Heart right ventricle (tissue), 16 donors: ENCODE data around the gene PDE4A. TPM values are rescaled to one million over a fixed set of nuclear protein-coding genes. Genes with fewer than 3 reads are reported as not detected.

Source experiments
- ATAC-seq, 8 donors: fragments of 200-7000 bp; cut with Tn5 transposase; one replicate each; pipeline ENCODE4 v1.9.1; 2020; ENCODE audit warnings: mild to moderate bottlenecking in 8 of 8, moderate library complexity in 8 of 8, moderate number of reproducible peaks in 1 of 8
- DNase-seq, 2 donors: peaks; one replicate each; pipeline ENCODE4 v3.0.0-alpha.2; 2020
- H3K27ac ChIP-seq, 10 donors: fragments of 200-600 bp; sonication (generic) in 2 of 10; one replicate each; pipeline versions ENCODE4 v1.5.0 to v1.8.0; 2020 to 2022; ENCODE audit warnings: mild to moderate bottlenecking in 3 of 10
- H3K27me3 ChIP-seq, 7 donors: fragments of 200-600 bp; one replicate each; pipeline ENCODE4 v1.8.0; 2021 to 2022; ENCODE audit warnings: mild to moderate bottlenecking in 2 of 7
- H3K36me3 ChIP-seq, 9 donors: fragments of 200-600 bp; sonication (generic) in 1 of 9; one replicate each; pipeline versions ENCODE4 v1.5.0 to v1.8.0; 2020 to 2022; ENCODE audit warnings: mild to moderate bottlenecking in 2 of 9
- H3K4me1 ChIP-seq, 9 donors: fragments of 200-600 bp; sonication (generic) in 1 of 9; one replicate each; pipeline versions ENCODE4 v1.5.0 to v1.8.0; 2020 to 2022; ENCODE audit warnings: mild to moderate bottlenecking in 4 of 9
- H3K4me3 ChIP-seq, 10 donors: fragments of 200-600 bp; sonication (generic) in 2 of 10; one replicate each; pipeline versions ENCODE4 v1.5.0 to v1.8.0; 2020 to 2022; ENCODE audit warnings: mild to moderate bottlenecking in 7 of 10, moderate library complexity in 2 of 10
- H3K9me3 ChIP-seq, 11 donors: fragments of 200-600 bp in 10 of 11; sonication (generic) in 2 of 11; one replicate each; pipeline versions ENCODE4 v1.5.0 to v1.8.0; 2013 to 2022; ENCODE audit warnings: mild to moderate bottlenecking in 2 of 11, control low read depth in 1 of 11, moderate library complexity in 1 of 11
- WGBS, 2 donors: extraction: QIAGEN DNeasy Blood & Tissue Kit; methylation state at CpG; one replicate each; pipeline ENCODE4 v1.1.7; 2013; ENCODE audit warnings: inconsistent platforms in 1 of 2; 5-methylcytosine and 5-hydroxymethylcytosine counted together
- intact Hi-C, 10 donors: fragments of 100-400 bp; cut with DNase I; formaldehyde crosslinking; loops; one replicate each; pipeline versions ENCODE4 v1.11.1 to v1.14.2; 2022
- polyA plus RNA-seq, 2 donors: library from polyadenylated mRNA; stranded (reverse); fragments of 200-250 nt; gene quantifications; one replicate each; pipeline ENCODE4 v1.2.3, GENCODE V29; 2013
- total RNA-seq, 10 donors: library from RNA; stranded (reverse); fragmentation: NEBNext Ultra II Directional in 3 of 10; extraction: Animal tissue kit (Norgen Biotek cat#: 25700) in 3 of 10; gene quantifications; one replicate each; pipeline versions ENCODE4 v1.2.1 to v1.2.4, GENCODE V29; 2021 to 2023
- TF ChIP-seq, protein P1 (sequence below), 9 donors: fragments of 200-600 bp; sonication (generic) in 2 of 9; IDR thresholded peaks; one replicate each; pipeline versions ENCODE4 v1.5.0 to v1.8.0; 2021 to 2022; ENCODE audit warnings: antibody characterized with exemption in 9 of 9, mild to moderate bottlenecking in 5 of 9, moderate library complexity in 1 of 9
- donor health status: Arrhythmogenic right ventricular cardiomyopathy.
- donor health status: ischemic (EF 13 %, LVEDD 7.1; RV severe dilation, severe dysfunction).
- donor health status: healthy with polysubstance abuse.
- donor health status: DM: no; HTN: yes; CAD: no.
- donor health status: DM: no; HTN: no; CAD: no.
- donor health status: ischemic (EF 25% LVEDD 6.9; RV normal size, moderate dysfunction).
- donor health status: ischemic (EF 25% LVEDD 5.7; RV mildly dilated, moderate dysfunction).
- donor health status: healthy.
- donor health status: DM: yes; HTN: yes; CAD: no.
- donor health status: Ischemic cardiomyopathy.
- donor health status: ischemic (EF 35%, LVEDD 5.7; RV mildly dilated, moderate dysfunction).
- donor health status: nonischemic (EF 11% LVEDD 7.7; RV severe dilation, severe dysfunction).
- donor health status: DM: yes; HTN: yes; CAD: no.
- donor health status: PGD.
- donor health status: ischemic (EF 29% LVEDD 5.4; RV normal size, mild dysfunction).
- donor health status: nonischemic (EF 23%, LVEDD 6.1; RV moderate dilation, normal function).

Gene PDE4A
- total and polyA plus RNA-seq, 12 donors: 3.5 to 50.7 (median 17.0) TPM

DNA sequence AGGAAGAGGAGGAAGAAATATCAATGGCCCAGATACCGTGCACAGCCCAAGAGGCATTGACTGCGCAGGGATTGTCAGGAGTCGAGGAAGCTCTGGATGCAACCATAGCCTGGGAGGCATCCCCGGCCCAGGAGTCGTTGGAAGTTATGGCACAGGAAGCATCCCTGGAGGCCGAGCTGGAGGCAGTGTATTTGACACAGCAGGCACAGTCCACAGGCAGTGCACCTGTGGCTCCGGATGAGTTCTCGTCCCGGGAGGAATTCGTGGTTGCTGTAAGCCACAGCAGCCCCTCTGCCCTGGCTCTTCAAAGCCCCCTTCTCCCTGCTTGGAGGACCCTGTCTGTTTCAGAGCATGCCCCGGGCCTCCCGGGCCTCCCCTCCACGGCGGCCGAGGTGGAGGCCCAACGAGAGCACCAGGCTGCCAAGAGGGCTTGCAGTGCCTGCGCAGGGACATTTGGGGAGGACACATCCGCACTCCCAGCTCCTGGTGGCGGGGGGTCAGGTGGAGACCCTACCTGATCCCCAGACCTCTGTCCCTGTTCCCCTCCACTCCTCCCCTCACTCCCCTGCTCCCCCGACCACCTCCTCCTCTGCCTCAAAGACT lies 46.9 kb downstream of the PDE4A start:
- Histone ChIP-seq H3K4me3 (no peak overlapping the region), H3K36me3 (peaks cover 0 to 58% (median 12%) of the 10 kb centered on the region in 9 donors)
- no peak for DNase-seq

GRCh38 chr19:10468133-10468532 lies 47.8 kb downstream of the PDE4A start:
- no peak overlapping the region for H3K27ac ChIP-seq
- no peak overlapping the region for H3K4me3 ChIP-seq
- H3K36me3 ChIP-seq: peaks cover 0 to 50% (median 12%) of the 10 kb centered on the region in 9 donors
- no peak for ATAC-seq
- H3K9me3 ChIP-seq: no peaks in the 10 kb centered on the region
- 69 to 79% methylated on average over 12 of the region's 12 CpGs for WGBS, 2 donors
- no peaks in the 10 kb centered on the region for H3K4me1 ChIP-seq
- TF ChIP-seq, protein P1, sequence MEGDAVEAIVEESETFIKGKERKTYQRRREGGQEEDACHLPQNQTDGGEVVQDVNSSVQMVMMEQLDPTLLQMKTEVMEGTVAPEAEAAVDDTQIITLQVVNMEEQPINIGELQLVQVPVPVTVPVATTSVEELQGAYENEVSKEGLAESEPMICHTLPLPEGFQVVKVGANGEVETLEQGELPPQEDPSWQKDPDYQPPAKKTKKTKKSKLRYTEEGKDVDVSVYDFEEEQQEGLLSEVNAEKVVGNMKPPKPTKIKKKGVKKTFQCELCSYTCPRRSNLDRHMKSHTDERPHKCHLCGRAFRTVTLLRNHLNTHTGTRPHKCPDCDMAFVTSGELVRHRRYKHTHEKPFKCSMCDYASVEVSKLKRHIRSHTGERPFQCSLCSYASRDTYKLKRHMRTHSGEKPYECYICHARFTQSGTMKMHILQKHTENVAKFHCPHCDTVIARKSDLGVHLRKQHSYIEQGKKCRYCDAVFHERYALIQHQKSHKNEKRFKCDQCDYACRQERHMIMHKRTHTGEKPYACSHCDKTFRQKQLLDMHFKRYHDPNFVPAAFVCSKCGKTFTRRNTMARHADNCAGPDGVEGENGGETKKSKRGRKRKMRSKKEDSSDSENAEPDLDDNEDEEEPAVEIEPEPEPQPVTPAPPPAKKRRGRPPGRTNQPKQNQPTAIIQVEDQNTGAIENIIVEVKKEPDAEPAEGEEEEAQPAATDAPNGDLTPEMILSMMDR (IDR thresholded peaks at IDR 0.05): no peak
- no peaks in the 10 kb centered on the region for H3K27me3 ChIP-seq
- DNase-seq: no peak
- intact Hi-C loops: no loop called here

More for the DNA sequence above, 46.9 kb downstream of the PDE4A start:
- Histone ChIP-seq H3K4me1 (no peaks in the 10 kb centered on the region), H3K9me3 (no peaks in the 10 kb centered on the region), H3K27ac (no peak overlapping the region), H3K27me3 (no peaks in the 10 kb centered on the region)
- intact Hi-C loops: no loop called here
- no peak for ATAC-seq
- TF ChIP-seq, protein P1 (IDR thresholded peaks at IDR 0.05): no peak
- 89 to 90% methylated on average over 20 of the region's 20 CpGs for WGBS, 2 donors

- intact Hi-C loops: loop anchor here in 1 of 10 donors (10.0 kb wide), 1 partner anchor 67 kb away; the partner anchor contains the start of gene CDC37
- WGBS, 2 donors: 44 to 61% methylated on average over 6 of the region's 6 CpGs
- Histone ChIP-seq H3K4me3 (no peak overlapping the region), H3K4me1 (no peaks in the 10 kb centered on the region), H3K9me3 (no peaks in the 10 kb centered on the region), H3K27me3 (no peaks in the 10 kb centered on the region), H3K27ac (no peak overlapping the region), H3K36me3 (peaks cover 0 to 13% (median 6%) of the 10 kb centered on the region in 9 donors)
- DNase-seq (no peak), ATAC-seq (no peak)
- TF ChIP-seq, protein P1 (IDR thresholded peaks at IDR 0.05): peak in 7 of 9 donors; percentile 13 to 45 (median 29)
Measured at GRCh38 chr19:10471909-10472308, 51.6 kb downstream of the PDE4A start.

DNA sequence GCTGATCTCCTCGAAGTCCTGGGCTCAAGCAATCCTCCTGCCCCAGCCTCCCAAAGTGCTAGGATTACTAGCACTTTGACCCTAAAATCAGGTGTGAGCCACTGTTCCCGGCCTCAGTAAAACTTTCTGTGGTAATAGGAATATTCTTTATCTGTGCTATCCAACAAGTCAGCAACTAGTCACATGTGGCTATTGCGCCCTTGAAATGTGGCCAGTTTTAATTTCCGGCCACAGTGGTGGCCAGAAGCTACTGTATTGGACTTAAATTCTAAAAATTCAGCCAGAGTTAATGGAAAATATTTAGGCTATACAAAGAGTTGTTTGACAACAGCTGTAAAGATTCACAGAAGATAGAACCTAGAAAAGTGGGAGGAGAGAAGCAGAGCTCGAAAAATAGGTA lies 52.9 kb downstream of the PDE4A start:
- H3K4me3 ChIP-seq: no peak overlapping the region
- no peak overlapping the region for H3K27ac ChIP-seq
- 67 to 85% methylated on average over 5 of the region's 5 CpGs for WGBS, 2 donors
- no peaks in the 10 kb centered on the region for H3K27me3 ChIP-seq
- intact Hi-C loops: loop anchor here in 1 of 10 donors (10.0 kb wide), 1 partner anchor 68 kb away; the partner anchor contains the start of gene CDC37
- peaks cover 0 to under 1% (median 0%) of the 10 kb centered on the region in 9 donors for H3K4me1 ChIP-seq
- H3K9me3 ChIP-seq: no peaks in the 10 kb centered on the region
- ATAC-seq: peak in 1 of 8 donors; percentile 28
- TF ChIP-seq, protein P1 (IDR thresholded peaks at IDR 0.05): no peak
- no peak for DNase-seq
- H3K36me3 ChIP-seq: peaks cover 0 to under 1% (median 0%) of the 10 kb centered on the region in 9 donors
